C4-2B (cell line): ENCODE data around the gene DIDO1.

Source experiments
- ZFX ChIP-seq: fragments of 450-650 bp; IDR thresholded peaks from 2 replicates; pipeline ENCODE4 v1.6.1; 2017
- TF ChIP-seq, protein P1 (sequence below): fragments of 450-650 bp; conservative IDR thresholded peaks from 2 replicates; pipeline ENCODE4 v1.5.1; 2017; ENCODE audit warnings: mild to moderate bottlenecking

DNA sequence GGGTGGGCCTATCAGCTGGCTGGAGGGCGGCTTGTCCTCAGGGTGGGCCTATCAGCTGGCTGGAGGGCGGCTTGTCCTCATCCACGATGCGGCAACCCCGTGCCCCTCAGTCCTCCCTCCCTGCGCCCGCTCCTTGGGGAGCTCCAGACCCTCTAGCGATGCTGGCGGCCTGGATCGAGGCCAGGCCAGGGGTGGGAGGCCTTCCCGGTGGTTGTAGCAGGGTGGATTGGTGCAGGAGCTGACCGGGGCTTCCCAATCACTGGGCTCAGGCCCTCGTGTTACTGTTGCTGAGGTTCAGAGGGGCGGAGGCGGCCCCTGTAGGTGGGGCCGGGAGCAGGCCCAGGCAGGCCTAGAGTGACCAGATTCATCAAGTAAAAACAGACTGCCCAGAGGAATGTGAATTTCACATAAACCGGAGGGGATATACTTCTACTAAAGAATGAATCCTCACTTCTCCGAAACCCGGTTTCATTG, 35.0 kb upstream of the DIDO1 start:
- TF ChIP-seq, protein P1, sequence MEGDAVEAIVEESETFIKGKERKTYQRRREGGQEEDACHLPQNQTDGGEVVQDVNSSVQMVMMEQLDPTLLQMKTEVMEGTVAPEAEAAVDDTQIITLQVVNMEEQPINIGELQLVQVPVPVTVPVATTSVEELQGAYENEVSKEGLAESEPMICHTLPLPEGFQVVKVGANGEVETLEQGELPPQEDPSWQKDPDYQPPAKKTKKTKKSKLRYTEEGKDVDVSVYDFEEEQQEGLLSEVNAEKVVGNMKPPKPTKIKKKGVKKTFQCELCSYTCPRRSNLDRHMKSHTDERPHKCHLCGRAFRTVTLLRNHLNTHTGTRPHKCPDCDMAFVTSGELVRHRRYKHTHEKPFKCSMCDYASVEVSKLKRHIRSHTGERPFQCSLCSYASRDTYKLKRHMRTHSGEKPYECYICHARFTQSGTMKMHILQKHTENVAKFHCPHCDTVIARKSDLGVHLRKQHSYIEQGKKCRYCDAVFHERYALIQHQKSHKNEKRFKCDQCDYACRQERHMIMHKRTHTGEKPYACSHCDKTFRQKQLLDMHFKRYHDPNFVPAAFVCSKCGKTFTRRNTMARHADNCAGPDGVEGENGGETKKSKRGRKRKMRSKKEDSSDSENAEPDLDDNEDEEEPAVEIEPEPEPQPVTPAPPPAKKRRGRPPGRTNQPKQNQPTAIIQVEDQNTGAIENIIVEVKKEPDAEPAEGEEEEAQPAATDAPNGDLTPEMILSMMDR, result no peak
- no peak for TF ChIP-seq ZFX
